HTERT RPE-1 (cell line): Measurements from ENCODE around the gene PIK3C2B.
"Not testable (repeated sequence)": the region's sequence is repeated elsewhere in the genome, so short reads cannot be mapped to it uniquely, and the experiment has no call there.

Experiments
- in situ Hi-C: fragments of 300-500 bp; cut with MboI; formaldehyde crosslinking; loops from 4 replicates; pipeline ENCODE4 v1.14.3; 2020; ENCODE audit warnings: low sequenced_read_pairs

PIK3C2B gene

GRCh38 chr1:204494281-204495077 is at the start of gene PIK3C2B:
Gene PIK3C2B (minus strand): TSS chr1:204494805. CDS start chr1:204469802, 25,003 bp downstream.
- in situ Hi-C loops = no loop called here

GRCh38 chr1:204544321-204544720 is 49.7 kb upstream of the PIK3C2B start:
- in situ Hi-C loops = no loop called here

GRCh38 chr1:204541626-204542025 is 47.0 kb upstream of the PIK3C2B start:
- in situ Hi-C loops = no loop called here

GRCh38 chr1:204532832-204533231 is 38.2 kb upstream of the PIK3C2B start:
- in situ Hi-C loops = no loop called here

DNA sequence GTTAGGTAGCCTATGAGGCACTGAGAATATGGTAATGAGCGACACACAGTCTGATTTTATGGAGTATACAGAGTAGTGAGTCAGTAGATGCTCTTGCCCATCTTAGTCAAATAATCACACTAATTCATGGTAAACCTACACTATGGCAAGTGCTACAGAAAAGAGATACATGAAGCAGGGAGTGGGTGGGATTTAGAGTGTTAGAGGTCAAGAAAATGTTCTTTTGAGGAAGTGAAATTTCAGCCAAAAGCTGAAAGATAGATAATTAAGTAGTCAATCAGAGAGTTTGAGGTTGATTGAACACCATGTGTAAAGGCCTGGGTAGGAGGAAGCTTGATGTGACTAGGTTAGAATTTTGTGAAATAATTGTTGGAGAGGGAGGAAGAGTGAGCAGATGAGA is 36.3 kb upstream of the PIK3C2B start:
- in situ Hi-C loops = no loop called here

DNA sequence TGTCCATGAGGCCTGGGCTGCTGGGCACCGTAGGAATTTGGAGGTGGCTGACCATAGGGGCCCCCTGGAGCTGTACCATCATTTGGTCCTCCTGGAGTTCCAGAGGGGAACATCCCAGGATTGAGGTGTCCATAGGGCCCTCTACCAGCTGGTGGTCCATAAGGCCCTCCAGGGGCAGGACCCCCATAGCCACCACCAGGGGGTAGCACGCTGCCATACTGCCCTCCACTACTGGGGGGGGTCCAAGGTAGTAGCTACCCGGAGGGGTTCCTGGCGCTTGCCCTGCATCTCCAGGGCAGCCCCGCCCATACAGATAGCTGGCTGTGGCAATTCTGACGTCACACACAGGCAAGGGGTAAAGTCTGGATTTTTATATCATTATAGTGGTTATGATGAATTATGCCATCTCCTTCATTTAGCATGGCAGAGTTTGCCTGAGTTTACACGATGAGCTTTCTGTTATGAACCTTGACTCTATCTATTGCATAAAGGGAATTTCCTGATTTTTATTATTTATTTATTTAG is 34.8 kb upstream of the PIK3C2B start:
- in situ Hi-C loops = no loop called here

DNA sequence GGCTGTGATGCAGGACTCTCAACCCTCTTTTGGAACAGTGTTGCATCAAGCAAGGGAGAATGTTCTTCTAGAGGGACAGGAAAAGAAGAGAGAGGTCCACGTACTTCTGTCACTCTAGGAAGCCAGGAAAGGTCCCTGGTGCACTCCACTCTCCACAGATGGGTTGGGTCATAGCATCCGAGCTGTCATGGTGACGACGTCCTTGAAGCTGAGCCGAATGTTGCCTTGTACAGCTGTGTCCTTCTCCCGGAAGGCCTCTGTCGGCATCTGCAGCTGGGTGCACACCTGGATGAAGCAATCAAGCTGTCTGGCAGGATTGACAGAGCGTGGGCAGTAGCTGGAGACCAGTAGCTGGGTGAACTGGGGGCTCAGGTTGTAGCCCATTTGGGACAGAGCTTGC is 34.1 kb upstream of the PIK3C2B start:
- in situ Hi-C loops = no loop called here

- in situ Hi-C loops = no loop called here
These were observed 33.6 kb upstream of the PIK3C2B start for GRCh38 chr1:204528241-204528640.

- in situ Hi-C loops = no loop called here
These were observed 30.4 kb upstream of the PIK3C2B start for GRCh38 chr1:204524986-204525385.

GRCh38 chr1:204523605-204524215 is 29.1 kb upstream of the PIK3C2B start:
- in situ Hi-C loops = no loop called here

DNA sequence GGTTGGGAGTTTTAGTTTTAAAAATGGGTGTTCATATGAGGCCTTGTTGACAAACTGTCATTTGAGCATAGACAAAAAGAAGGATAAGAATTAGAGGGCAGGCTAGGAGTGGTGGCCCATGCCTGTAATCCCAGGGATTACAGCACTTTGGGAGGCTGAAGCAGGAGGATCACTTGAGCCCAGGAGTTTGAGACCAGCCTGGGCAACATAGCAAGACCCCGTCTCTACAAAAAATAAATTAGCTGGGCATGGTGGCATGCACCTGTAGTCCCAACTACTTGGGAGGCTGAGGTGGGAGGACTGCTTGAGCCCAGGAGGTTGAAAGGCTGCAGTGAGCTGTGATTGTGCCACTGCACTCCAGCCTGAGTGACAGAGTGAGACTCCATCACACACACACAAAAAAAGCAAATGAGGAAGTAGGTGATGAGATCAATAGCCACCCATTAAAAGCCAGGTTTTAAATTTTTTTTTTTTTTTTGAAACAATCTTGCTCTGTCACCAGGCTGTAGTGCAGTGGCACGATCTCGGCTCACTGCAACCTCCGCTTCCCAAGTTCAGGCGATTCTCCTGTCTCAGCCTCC is 27.4 kb upstream of the PIK3C2B start:
- in situ Hi-C loops = not testable (repeated sequence)

- in situ Hi-C loops = no loop called here
These were observed 26.5 kb upstream of the PIK3C2B start for GRCh38 chr1:204520834-204521709.

DNA sequence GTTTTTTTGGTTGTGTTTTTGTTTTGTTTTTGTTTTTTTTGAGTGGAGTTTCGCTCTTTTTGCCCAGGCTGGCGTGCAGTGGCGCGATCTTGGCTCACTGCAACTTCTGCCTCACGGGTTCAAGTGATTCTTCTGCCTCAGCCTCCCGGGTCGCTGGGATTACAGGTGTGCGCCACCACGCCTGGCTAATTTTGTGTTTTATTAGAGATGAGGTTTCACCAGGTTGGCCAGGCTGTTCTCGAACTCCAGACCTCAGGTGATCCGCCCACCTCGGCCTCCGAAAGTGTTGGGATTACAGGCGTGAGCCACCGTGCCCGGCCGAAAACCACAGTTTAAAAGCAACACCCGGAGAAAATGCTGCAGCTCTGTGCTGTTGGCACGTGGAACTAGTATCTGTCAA is 22.8 kb upstream of the PIK3C2B start:
- in situ Hi-C loops = not testable (repeated sequence)

- in situ Hi-C loops = no loop called here
These were observed 21.7 kb upstream of the PIK3C2B start, which contains the start of gene MDM4 for GRCh38 chr1:204516180-204516879. Gene MDM4 (plus strand): TSS chr1:204516406. CDS start chr1:204525519, 9,113 bp downstream.

DNA sequence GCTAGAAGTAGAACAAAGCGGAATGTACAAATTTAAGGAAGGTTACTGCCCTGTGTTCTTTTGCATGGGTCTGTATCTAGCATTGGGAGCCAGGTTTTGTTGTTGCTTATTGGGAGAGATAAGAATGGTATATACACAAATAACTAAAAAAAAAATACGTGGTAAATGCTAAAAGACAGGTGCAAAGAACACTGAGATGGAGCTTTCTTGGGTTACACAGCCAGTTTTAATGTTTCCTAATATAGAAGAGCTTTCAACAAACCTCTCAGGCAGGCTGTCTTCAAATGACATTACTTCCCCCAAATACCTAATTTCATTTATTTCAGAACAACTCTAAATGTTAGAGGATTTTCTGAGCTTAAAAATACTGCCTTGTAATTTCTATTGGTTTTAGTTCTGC is 20.2 kb upstream of the PIK3C2B start:
- in situ Hi-C loops = no loop called here

DNA sequence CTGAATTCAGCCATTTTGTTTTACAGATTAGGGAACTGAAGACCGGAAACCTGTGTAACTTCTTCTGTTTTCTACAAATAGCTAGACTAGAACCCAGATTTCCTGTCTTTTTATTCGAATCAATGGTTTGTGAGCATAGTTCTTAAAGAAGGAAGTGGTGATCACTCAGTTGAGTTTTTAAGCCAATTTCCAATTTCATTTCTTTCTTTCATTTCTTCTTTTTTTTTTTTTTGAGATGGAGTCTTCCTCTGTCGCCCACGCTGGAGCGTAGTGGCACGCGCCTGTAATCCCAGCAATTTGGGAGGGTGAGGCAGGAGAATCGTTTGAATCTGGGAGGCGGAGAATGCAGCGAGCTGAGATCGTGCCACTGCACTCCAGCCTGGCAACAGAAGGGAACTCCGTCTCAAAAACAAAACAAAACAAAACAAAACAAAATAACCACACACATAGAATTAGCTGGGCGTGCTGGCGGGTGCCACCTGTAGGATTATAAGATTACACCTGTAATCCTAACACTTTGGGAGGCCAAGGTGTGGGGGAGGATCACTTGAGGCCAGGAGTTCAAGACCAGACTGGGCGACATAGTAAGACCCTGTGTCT is 18.6 kb upstream of the PIK3C2B start:
- in situ Hi-C loops = no loop called here

DNA sequence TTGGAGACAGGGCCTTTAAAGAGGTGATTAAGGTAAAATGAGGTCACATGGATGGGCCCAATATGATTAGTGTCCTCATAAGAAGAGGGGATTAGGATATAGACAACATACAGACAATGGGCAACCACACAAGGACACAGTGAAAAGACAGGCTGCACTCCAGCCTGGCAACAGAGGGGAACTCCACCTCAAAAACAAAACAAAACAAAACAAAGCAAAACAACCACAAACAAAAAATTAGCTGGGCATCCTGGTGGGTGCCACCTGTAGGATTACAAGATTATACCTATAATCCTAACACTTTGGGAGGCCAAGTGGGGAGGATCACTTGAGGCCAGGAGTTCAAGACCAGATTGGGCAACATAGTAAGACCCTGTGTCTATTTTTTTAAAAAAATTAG is 16.8 kb upstream of the PIK3C2B start:
- in situ Hi-C loops = no loop called here

GRCh38 chr1:204509186-204509635 is 14.6 kb upstream of the PIK3C2B start:
- in situ Hi-C loops = no loop called here

- in situ Hi-C loops = no loop called here
These were observed 12.9 kb upstream of the PIK3C2B start for GRCh38 chr1:204507317-204508105.
